Gastrocnemius medialis (tissue), 4 donors: Measurements from ENCODE around the gene MARCHF9.

Experiments
- POLR2A ChIP-seq, 2 donors: fragments of 450-650 bp; IDR thresholded peaks; one replicate each; pipeline ENCODE4 v1.6.1; 2017; ENCODE audit warnings: antibody characterized with exemption in 2 of 2, mild to moderate bottlenecking in 2 of 2, moderate library complexity in 2 of 2
- TF ChIP-seq, protein P1 (sequence below), 5 experiments: fragments of 450-650 bp in 3 of 5; fragments of 200-600 bp in 2 of 5; sonication (generic) in 2 of 5; IDR thresholded peaks in 4 of 5; conservative IDR thresholded peaks in 1 of 5; 1 replicate in 4 of 5; 2 replicates in 1 of 5; pipeline ENCODE4 v1.5.1; 2016 to 2019; ENCODE audit warnings: antibody characterized with exemption in 5 of 5, mild to moderate bottlenecking in 3 of 5, moderate library complexity in 3 of 5

DNA sequence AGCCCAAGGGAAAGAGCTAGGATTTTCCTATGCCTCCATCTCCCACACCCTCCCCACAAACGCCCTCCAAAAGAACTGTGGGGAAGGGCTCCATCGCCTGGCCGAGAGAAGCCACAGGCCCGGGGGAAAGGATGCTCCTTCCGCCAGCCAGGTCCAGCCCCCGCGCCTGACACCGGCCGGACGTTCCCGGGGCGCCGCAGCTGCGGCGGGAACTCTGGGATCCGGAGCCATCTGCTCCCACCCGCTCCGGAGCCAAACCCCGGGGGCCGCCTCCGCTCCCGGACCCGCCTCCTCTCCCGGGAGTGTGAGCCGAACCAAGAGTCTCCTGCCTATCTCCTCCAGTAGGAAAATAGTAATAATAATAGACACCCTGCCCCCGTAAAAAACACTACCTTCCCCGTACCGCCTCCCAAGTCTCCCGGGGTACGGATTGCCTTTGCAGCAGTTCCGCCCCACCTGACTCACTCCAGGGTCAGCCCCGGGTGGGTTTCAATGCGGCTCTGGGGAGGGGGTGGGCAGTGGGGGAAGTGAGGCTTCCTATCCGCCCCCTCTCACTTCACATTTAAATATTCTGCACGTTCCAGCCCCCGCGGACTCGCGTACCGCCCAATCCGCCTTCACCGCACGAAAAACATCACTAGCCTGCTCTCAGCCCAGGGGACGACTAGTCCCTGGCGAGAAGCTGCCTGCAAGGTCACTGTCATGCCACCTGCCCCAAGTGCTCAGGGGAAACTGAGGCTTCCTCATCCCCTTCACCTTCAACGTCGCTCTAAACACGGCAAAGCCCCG lies 18.8 kb upstream of the MARCHF9 start:
- TF ChIP-seq, protein P1, sequence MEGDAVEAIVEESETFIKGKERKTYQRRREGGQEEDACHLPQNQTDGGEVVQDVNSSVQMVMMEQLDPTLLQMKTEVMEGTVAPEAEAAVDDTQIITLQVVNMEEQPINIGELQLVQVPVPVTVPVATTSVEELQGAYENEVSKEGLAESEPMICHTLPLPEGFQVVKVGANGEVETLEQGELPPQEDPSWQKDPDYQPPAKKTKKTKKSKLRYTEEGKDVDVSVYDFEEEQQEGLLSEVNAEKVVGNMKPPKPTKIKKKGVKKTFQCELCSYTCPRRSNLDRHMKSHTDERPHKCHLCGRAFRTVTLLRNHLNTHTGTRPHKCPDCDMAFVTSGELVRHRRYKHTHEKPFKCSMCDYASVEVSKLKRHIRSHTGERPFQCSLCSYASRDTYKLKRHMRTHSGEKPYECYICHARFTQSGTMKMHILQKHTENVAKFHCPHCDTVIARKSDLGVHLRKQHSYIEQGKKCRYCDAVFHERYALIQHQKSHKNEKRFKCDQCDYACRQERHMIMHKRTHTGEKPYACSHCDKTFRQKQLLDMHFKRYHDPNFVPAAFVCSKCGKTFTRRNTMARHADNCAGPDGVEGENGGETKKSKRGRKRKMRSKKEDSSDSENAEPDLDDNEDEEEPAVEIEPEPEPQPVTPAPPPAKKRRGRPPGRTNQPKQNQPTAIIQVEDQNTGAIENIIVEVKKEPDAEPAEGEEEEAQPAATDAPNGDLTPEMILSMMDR (IDR thresholded peaks at IDR 0.05 in 4 of 5, conservative IDR thresholded peaks at IDR 0.05 in 1 of 5) = peak in 3 of 5 experiments; percentile 11 to 15 (median 14)
- peak in 1 of 2 donors; percentile 13 for TF ChIP-seq POLR2A (IDR thresholded peaks at IDR 0.05)
